PC-3 (cell line): ENCODE measurements around the gene TSSC4.

Experiments
- CTCF ChIP-seq: fragments of 300-600 bp; sonication (generic); conservative IDR thresholded peaks from 2 replicates; pipeline ENCODE4 v1.5.1; 2017; ENCODE audit warnings: antibody characterized with exemption, low read depth, mild to moderate bottlenecking, low read length
- EZH2 ChIP-seq: fragments of 300-600 bp; sonication (generic); IDR thresholded peaks from one replicate; pipeline ENCODE4 v1.6.1; 2017; ENCODE audit warnings: antibody characterized with exemption, mild to moderate bottlenecking, low read length; ENCODE audit not compliant: unreplicated experiment
- EZH2phosphoT487 ChIP-seq: fragments of 300-600 bp; sonication (generic); IDR thresholded peaks from 2 replicates; pipeline ENCODE4 v1.6.1; 2018; ENCODE audit warnings: mild to moderate bottlenecking, antibody characterized with exemption, low read length, borderline replicate concordance

GRCh38 chr11:2369320-2369719, 31.2 kb upstream of the TSSC4 start:
- no peak for TF ChIP-seq CTCF
- no peak for TF ChIP-seq EZH2
- no peak for TF ChIP-seq EZH2phosphoT487
